Keratinocyte (primary cell): ENCODE data around the gene PLD4. TPM values are rescaled to one million over a fixed set of nuclear protein-coding genes. Genes with fewer than 3 reads are reported as not detected.
A peak's percentile ranks its signal among the peaks of the same experiment; 100 is the strongest.

Experiments used
- DNase-seq: peaks from one replicate; pipeline ENCODE4 v3.0.0-alpha.2; 2011; ENCODE audit warnings: low read depth, missing footprints, low spot score
- FAIRE-seq: peaks from 2 replicates; lab custom pipeline; 2011; peaks lifted over from hg19 to GRCh38; lab: Jason Lieb, UNC
- H2AFZ ChIP-seq: 2 replicates; pipeline ENCODE4 v1.6.0; 2012; ENCODE audit warnings: low read length, control low read depth, inconsistent platforms; ENCODE audit not compliant: control insufficient read depth
- H3K27ac ChIP-seq: 2 replicates; pipeline ENCODE4 v1.5.1; 2011; ENCODE audit warnings: low read length; ENCODE audit not compliant: control insufficient read depth, insufficient read depth
- H3K27me3 ChIP-seq: 3 replicates; pipeline ENCODE4 v1.6.0; 2011; ENCODE audit warnings: low read length; ENCODE audit not compliant: control insufficient read depth, insufficient read depth; ENCODE audit errors: extremely low read depth
- H3K36me3 ChIP-seq, 2 experiments: 2 replicates in 1 of 2; 3 replicates in 1 of 2; pipeline ENCODE4 v1.5.1; 2011; ENCODE audit warnings: low read length in 2 of 2, mild to moderate bottlenecking in 1 of 2; ENCODE audit not compliant: control insufficient read depth in 2 of 2, insufficient read depth in 2 of 2; ENCODE audit errors: extremely low read depth in 1 of 2
- H3K4me1 ChIP-seq: 3 replicates; pipeline ENCODE4 v1.5.1; 2011; ENCODE audit warnings: low read length; ENCODE audit not compliant: control insufficient read depth, insufficient read depth; ENCODE audit errors: extremely low read depth
- H3K4me2 ChIP-seq: 3 replicates; pipeline ENCODE4 v1.6.0; 2011; ENCODE audit warnings: low read depth, low read length; ENCODE audit not compliant: control insufficient read depth, insufficient read depth; ENCODE audit errors: extremely low read depth
- H3K4me3 ChIP-seq, 3 experiments: fragments of 200-600 bp in 1 of 3; sonication (generic) in 1 of 3; 2 replicates in 2 of 3; 3 replicates in 1 of 3; pipeline ENCODE4 v1.5.1; 2011 to 2016; ENCODE audit warnings: low read length in 3 of 3, mild to moderate bottlenecking in 3 of 3, control low read depth in 2 of 3, inconsistent platforms in 1 of 3, low read depth in 1 of 3, mixed read lengths in 1 of 3, mixed run types in 1 of 3, moderate library complexity in 1 of 3; ENCODE audit not compliant: control insufficient read depth in 2 of 3, insufficient read depth in 2 of 3; ENCODE audit errors: extremely low read depth in 1 of 3
- H3K79me2 ChIP-seq: 2 replicates; pipeline ENCODE4 v1.6.0; 2012; ENCODE audit warnings: low read length; ENCODE audit not compliant: control insufficient read depth, insufficient read depth
- H3K9ac ChIP-seq: 3 replicates; pipeline ENCODE4 v1.6.0; 2011; ENCODE audit warnings: low read length; ENCODE audit not compliant: control insufficient read depth, insufficient read depth; ENCODE audit errors: extremely low read depth
- H3K9me1 ChIP-seq: 3 replicates; pipeline ENCODE4 v1.6.0; 2011; ENCODE audit warnings: low read length; ENCODE audit not compliant: control insufficient read depth, insufficient read depth; ENCODE audit errors: extremely low read depth
- H3K9me3 ChIP-seq: 2 replicates; pipeline ENCODE4 v1.5.1; 2012; ENCODE audit warnings: low read depth, low read length; ENCODE audit not compliant: control insufficient read depth
- H4K20me1 ChIP-seq: 3 replicates; pipeline ENCODE4 v1.6.0; 2011; ENCODE audit warnings: low read length; ENCODE audit not compliant: control insufficient read depth, insufficient read depth; ENCODE audit errors: extremely low read depth
- CTCF ChIP-seq, 3 experiments: IDR thresholded peaks in 1 of 3; conservative IDR thresholded peaks in 1 of 3; optimal IDR thresholded peaks in 1 of 3; 2 replicates in 2 of 3; 3 replicates in 1 of 3; pipeline versions ENCODE3 to v1.5.1; 2011; ENCODE audit warnings: low read length in 3 of 3, mild to moderate bottlenecking in 3 of 3, moderate library complexity in 2 of 3, control low read depth in 1 of 3, inconsistent platforms in 1 of 3; ENCODE audit not compliant: insufficient read depth in 2 of 3; ENCODE audit errors: extremely low read depth in 1 of 3
- EZH2 ChIP-seq: IDR thresholded peaks from one replicate; pipeline ENCODE4 v1.6.1; 2012; ENCODE audit warnings: inconsistent platforms, mild to moderate bottlenecking, low read length, moderate library complexity
- dilution Hi-C: fragments of 300-500 bp; cut with MboI; formaldehyde crosslinking; loops from one replicate; pipeline ENCODE4 v1.7.0; 2020; ENCODE audit warnings: low sequenced_read_pairs; ENCODE audit not compliant: extremely low pct_ligation_motif_present
- polyA plus RNA-seq, 5 experiments: library from polyadenylated mRNA; depleted of rRNA in 3 of 5; stranded (reverse) in 3 of 5; stranded (forward) in 1 of 5; unstranded in 1 of 5; fragments of >200 nt; gene quantifications; 1 replicate in 1 of 5; 2 replicates in 3 of 5; 3 replicates in 1 of 5; pipeline versions ENCODE4 v1.2.1 to v1.2.3, GENCODE V29; 2011 to 2012; ENCODE audit warnings: missing spikeins in 2 of 5, low read depth in 1 of 5, low replicate concordance in 1 of 5

Gene PLD4
- polyA plus RNA-seq, 1 donor (not counting 4 experiments of a cell fraction or from before 2014, with no cell fraction given): not detected

GRCh38 chr14:104939666-104940410, 15.2 kb downstream of the PLD4 start:
- no peaks in the 10 kb centered on the region for H4K20me1 ChIP-seq
- H3K9ac ChIP-seq: no peak overlapping the region
- dilution Hi-C loops: no loop called here
- FAIRE-seq: no peak
- TF ChIP-seq EZH2 (no peak), CTCF (optimal IDR thresholded peaks at IDR 0.05 in 1 of 3, IDR thresholded peaks at IDR 0.05 in 1 of 3, conservative IDR thresholded peaks at IDR 0.05 in 1 of 3; ENCODE audit: extremely low read depth in 1 of 3, insufficient read depth in 2 of 3, low read length in 3 of 3) (no peak)
- peaks cover 27 to 36% of the 10 kb centered on the region in 2 experiments for H3K36me3 ChIP-seq
- peaks cover 2% of the 10 kb centered on the region for H3K9me1 ChIP-seq
- no peaks in the 10 kb centered on the region for H3K9me3 ChIP-seq
- H3K4me3 ChIP-seq: no peak overlapping the region
- H3K27me3 ChIP-seq: no peaks in the 10 kb centered on the region
- H3K4me1 ChIP-seq: no peaks in the 10 kb centered on the region
- no peak overlapping the region for H3K4me2 ChIP-seq
- H2AFZ ChIP-seq: no peak overlapping the region
- no peak for DNase-seq
- H3K79me2 ChIP-seq: no peaks in the 10 kb centered on the region
- H3K27ac ChIP-seq: no peak overlapping the region

- no peaks in the 10 kb centered on the region for H3K4me1 ChIP-seq
- no peaks in the 10 kb centered on the region for H3K79me2 ChIP-seq
- DNase-seq (no peak), FAIRE-seq (peak; percentile 41)
- dilution Hi-C loops: no loop called here
- H3K27me3 ChIP-seq: no peaks in the 10 kb centered on the region
- no peaks in the 10 kb centered on the region for H4K20me1 ChIP-seq
- no peaks in the 10 kb centered on the region for H3K9me3 ChIP-seq
- H3K27ac ChIP-seq: no peak overlapping the region
- peaks cover 2% of the 10 kb centered on the region for H3K9me1 ChIP-seq
- H3K9ac ChIP-seq: no peak overlapping the region
- H2AFZ ChIP-seq: no peak overlapping the region
- no peak for TF ChIP-seq CTCF (optimal IDR thresholded peaks at IDR 0.05 in 1 of 3, IDR thresholded peaks at IDR 0.05 in 1 of 3, conservative IDR thresholded peaks at IDR 0.05 in 1 of 3; ENCODE audit: extremely low read depth in 1 of 3, insufficient read depth in 2 of 3, low read length in 3 of 3)
- H3K4me3 ChIP-seq: no peak overlapping the region
- no peak overlapping the region for H3K4me2 ChIP-seq
- H3K36me3 ChIP-seq: peaks cover 27 to 36% of the 10 kb centered on the region in 2 experiments
Measured at GRCh38 chr14:104940526-104941150, 16.0 kb downstream of the PLD4 start.
